Measurements from ENCODE around the gene CLECL1. TPM values are rescaled to one million over a fixed set of nuclear protein-coding genes. Genes with fewer than 3 reads are reported as not detected.

CLECL1 gene
- total RNA-seq, 6 experiments from 2014 or later, result 0.56 to 0.60 TPM; not detected in 4

- Histone ChIP-seq H3K4me3 (no peak overlapping the region), H3K9me3 (no peaks in the 10 kb centered on the region), H3K27me3 (no peaks in the 10 kb centered on the region), H3K4me1 (no peaks in the 10 kb centered on the region), H3K27ac (no peak overlapping the region), H3K36me3 (no peaks in the 10 kb centered on the region)
- no peak for ATAC-seq
- 92% methylated on average over 1 of the region's 1 CpG for WGBS (ENCODE audit: insufficient coverage, low coverage, low lambda C conversion rate, missing lambda C conversion rate)
- DNase-seq, result no peak
- no peak for TF ChIP-seq CTCF (IDR thresholded peaks at IDR 0.05)
- TF ChIP-seq POLR2A (IDR thresholded peaks at IDR 0.05), result no peak
- intact Hi-C loops (cut with DNase I), result no loop called here
Measured at GRCh38 chr12:9711664-9712063, 21.2 kb downstream of the CLECL1 start.

GRCh38 chr12:9710584-9711375 is 22.1 kb downstream of the CLECL1 start:
- no peak overlapping the region for H3K27ac ChIP-seq

GRCh38 chr12:9708853-9709252 is 24.0 kb downstream of the CLECL1 start:
- no peak for ATAC-seq
- H3K27ac ChIP-seq, result no peak overlapping the region
- H3K27me3 ChIP-seq, result no peaks in the 10 kb centered on the region
- no peaks in the 10 kb centered on the region for H3K36me3 ChIP-seq
- H3K4me3 ChIP-seq, result no peak overlapping the region
- TF ChIP-seq CTCF (IDR thresholded peaks at IDR 0.05) (no peak), POLR2A (IDR thresholded peaks at IDR 0.05) (no peak)
- intact Hi-C loops (cut with DNase I), result loop anchor here in 1 of 2 donors (5.0 kb wide), 1 partner anchor 77 kb away; no protein-coding TSS in a partner anchor
- no peaks in the 10 kb centered on the region for H3K4me1 ChIP-seq
- H3K9me3 ChIP-seq, result no peaks in the 10 kb centered on the region
- 73% methylated on average over 2 of the region's 3 CpGs for WGBS (ENCODE audit: insufficient coverage, low coverage, low lambda C conversion rate, missing lambda C conversion rate)
- DNase-seq, result no peak

More at GRCh38 chr12:9710584-9711375, 22.1 kb downstream of the CLECL1 start:
- Histone ChIP-seq H3K36me3 (no peaks in the 10 kb centered on the region), H3K4me1 (no peaks in the 10 kb centered on the region), H3K4me3 (no peak overlapping the region), H3K27me3 (no peaks in the 10 kb centered on the region), H3K9me3 (no peaks in the 10 kb centered on the region)
- ATAC-seq (no peak), DNase-seq (no peak)
- intact Hi-C loops (cut with DNase I), result no loop called here
- TF ChIP-seq POLR2A (IDR thresholded peaks at IDR 0.05) (no peak), CTCF (IDR thresholded peaks at IDR 0.05) (no peak)
- 83% methylated on average over 1 of the region's 3 CpGs for WGBS (ENCODE audit: insufficient coverage, low coverage, low lambda C conversion rate, missing lambda C conversion rate)

- peak; percentile 74 to 81 (median 80) for TF ChIP-seq CTCF (IDR thresholded peaks at IDR 0.05)
- no peak for TF ChIP-seq POLR2A (IDR thresholded peaks at IDR 0.05)
- H3K4me3 ChIP-seq, result no peak overlapping the region
- peak; percentile 72 to 89 (median 82) for ATAC-seq
- intact Hi-C loops (cut with DNase I), result loop anchor here in 1 of 2 donors (5.0 kb wide), 1 partner anchor 76 kb away; no protein-coding TSS in a partner anchor
- H3K27ac ChIP-seq, result no peak overlapping the region
- WGBS (ENCODE audit: insufficient coverage, low coverage, low lambda C conversion rate, missing lambda C conversion rate), result 38% methylated on average over 12 of the region's 12 CpGs
- no peaks in the 10 kb centered on the region for H3K4me1 ChIP-seq
- H3K9me3 ChIP-seq, result no peaks in the 10 kb centered on the region
- no peaks in the 10 kb centered on the region for H3K36me3 ChIP-seq
- peak in 2 of 3 donors; percentile 44 to 54 for DNase-seq
- H3K27me3 ChIP-seq, result no peaks in the 10 kb centered on the region
Measured at GRCh38 chr12:9707864-9708808, 24.8 kb downstream of the CLECL1 start.
